GM12892 (cell line): ENCODE data around the gene MGLL.

ENCODE experiments used
- POLR2A ChIP-seq: IDR thresholded peaks from 2 replicates; pipeline ENCODE4 v1.6.1; 2011; ENCODE audit warnings: low read depth, low read length, control low read depth
- POLR2AphosphoS5 ChIP-seq: IDR thresholded peaks from 2 replicates; pipeline ENCODE4 v1.6.1; 2011; ENCODE audit warnings: low read depth, low read length, control low read depth
- TAF1 ChIP-seq: IDR thresholded peaks from 2 replicates; pipeline ENCODE4 v1.6.1; 2011; ENCODE audit warnings: low read depth, mild to moderate bottlenecking, control low read depth, low read length, borderline replicate concordance

- no peak for TF ChIP-seq POLR2AphosphoS5
- TF ChIP-seq POLR2A = no peak
- TF ChIP-seq TAF1 = no peak
Observed at GRCh38 chr3:127746400-127747057, 75.8 kb downstream of the MGLL start.
